ENCODE results near the gene ENTPD2. TPM values are rescaled to one million over a fixed set of nuclear protein-coding genes. Genes with fewer than 3 reads are reported as not detected.

The ENTPD2 gene
- total and polyA plus RNA-seq, 2 donors (not counting 1 experiment from before 2014, with no cell fraction given): not detected

GRCh38 chr9:137022662-137023008 lies 31.2 kb downstream of the ENTPD2 start:
- no peaks in the 10 kb centered on the region for H3K9me3 Mint-ChIP-seq (ENCODE audit: insufficient read depth)
- ATAC-seq (ENCODE audit: low read depth) (no peak), DNase-seq (no peak)
- no peaks in the 10 kb centered on the region for H3K36me3 ChIP-seq (replicated peaks in 1 of 2; ENCODE audit: control extremely low read depth in 1 of 2, control insufficient read depth in 1 of 2, extremely low read depth in 1 of 2, insufficient read depth in 2 of 2, low read length in 1 of 2)
- peaks cover 7 to 20% of the 10 kb centered on the region in 2 donors for H3K4me1 ChIP-seq (ENCODE audit: control insufficient read depth in 2 of 2, insufficient read depth in 2 of 2, low read length in 2 of 2)
- H3K79me2 ChIP-seq (ENCODE audit: control insufficient read depth, insufficient read depth, low read length): no peaks in the 10 kb centered on the region
- no peak overlapping the region for H3K27ac ChIP-seq (ENCODE audit: low read length in 2 of 2)
- H4K20me1 ChIP-seq (ENCODE audit: control insufficient read depth, insufficient read depth, low read length, poor library complexity, severe bottlenecking): peaks cover 4% of the 10 kb centered on the region
- no peaks in the 10 kb centered on the region for H3K27me3 ChIP-seq (replicated peaks in 1 of 4; ENCODE audit: control extremely low read depth in 1 of 4, control insufficient read depth in 3 of 4, insufficient read depth in 4 of 4, low read length in 3 of 4)
- peaks cover 0 to 9% (median 0%) of the 10 kb centered on the region in 3 donors for H3K9me3 ChIP-seq (ENCODE audit: control extremely low read depth in 1 of 3, control insufficient read depth in 2 of 3, insufficient read depth in 1 of 3, low read length in 2 of 3)
- no peaks in the 10 kb centered on the region for H3K27me3 Mint-ChIP-seq
- POLR2A ChIA-PET: no interaction called here
- no peak overlapping the region for H3K4me3 Mint-ChIP-seq
- no peak overlapping the region for H3K9ac ChIP-seq (ENCODE audit: low read length)
- H3K4me2 ChIP-seq (replicated peaks; ENCODE audit: low read depth, low read length, poor library complexity, severe bottlenecking): no peak overlapping the region
- H3K4me1 Mint-ChIP-seq: peaks cover 17% of the 10 kb centered on the region
- intact Hi-C loops (cut with micrococcal nuclease): no loop called here
- CTCF ChIA-PET: no interaction called here
- H3K27ac Mint-ChIP-seq: no peak overlapping the region
- no peak for TF ChIP-seq CTCF (IDR thresholded peaks at IDR 0.05)
- TF ChIP-seq EZH2 (IDR thresholded peaks at IDR 0.05; ENCODE audit: borderline replicate concordance, insufficient read depth, low read depth, low read length, poor library complexity, severe bottlenecking): no peak
- H3K4me3 ChIP-seq (ENCODE audit: control extremely low read depth in 1 of 5, extremely low read depth in 1 of 5, insufficient read depth in 1 of 5, low read depth in 2 of 5, low read length in 4 of 5): no peak overlapping the region
- no peak overlapping the region for H2AFZ ChIP-seq (ENCODE audit: insufficient read depth, low read depth, low read length, poor library complexity, severe bottlenecking)
- 92% methylated on average over 17 of the region's 23 CpGs for WGBS (ENCODE audit: insufficient coverage)

GRCh38 chr9:137021979-137022661 lies 31.7 kb downstream of the ENTPD2 start:
- Histone ChIP-seq H3K4me2 (replicated peaks; ENCODE audit: low read depth, low read length, poor library complexity, severe bottlenecking) (no peak overlapping the region), H3K9ac (ENCODE audit: low read length) (no peak overlapping the region), H3K4me3 (ENCODE audit: control extremely low read depth in 1 of 5, extremely low read depth in 1 of 5, insufficient read depth in 1 of 5, low read depth in 2 of 5, low read length in 4 of 5) (no peak overlapping the region), H2AFZ (ENCODE audit: insufficient read depth, low read depth, low read length, poor library complexity, severe bottlenecking) (no peak overlapping the region), H3K9me3 (ENCODE audit: control extremely low read depth in 1 of 3, control insufficient read depth in 2 of 3, insufficient read depth in 1 of 3, low read length in 2 of 3) (peaks cover 0 to 9% (median 0%) of the 10 kb centered on the region in 3 donors), H3K4me1 (ENCODE audit: control insufficient read depth in 2 of 2, insufficient read depth in 2 of 2, low read length in 2 of 2) (peaks cover 3 to 15% of the 10 kb centered on the region in 2 donors), H3K36me3 (replicated peaks in 1 of 2; ENCODE audit: control extremely low read depth in 1 of 2, control insufficient read depth in 1 of 2, extremely low read depth in 1 of 2, insufficient read depth in 2 of 2, low read length in 1 of 2) (no peaks in the 10 kb centered on the region), H3K27me3 (replicated peaks in 1 of 4; ENCODE audit: control extremely low read depth in 1 of 4, control insufficient read depth in 3 of 4, insufficient read depth in 4 of 4, low read length in 3 of 4) (no peaks in the 10 kb centered on the region), H3K27ac (ENCODE audit: low read length in 2 of 2) (no peak overlapping the region), H4K20me1 (ENCODE audit: control insufficient read depth, insufficient read depth, low read length, poor library complexity, severe bottlenecking) (peaks cover 3% of the 10 kb centered on the region), H3K79me2 (ENCODE audit: control insufficient read depth, insufficient read depth, low read length) (no peaks in the 10 kb centered on the region)
- Mint-ChIP-seq H3K27ac (peak overlapping the region; percentile 41), H3K27me3 (no peaks in the 10 kb centered on the region), H3K9me3 (ENCODE audit: insufficient read depth) (no peaks in the 10 kb centered on the region), H3K4me3 (no peak overlapping the region), H3K4me1 (peaks cover 15% of the 10 kb centered on the region)
- DNase-seq (peak; percentile 77), ATAC-seq (ENCODE audit: low read depth) (peak; percentile 50)
- 76% methylated on average over 27 of the region's 30 CpGs for whole genome bisulfite sequencing (ENCODE audit: insufficient coverage)
- ChIA-PET CTCF (interaction anchor here (1.2 to 2.1 kb wide), 2 partner anchors 14 to 18 kb away, joined by 3 to 6 read pairs; no protein-coding TSS in a partner anchor), POLR2A (interaction anchor here (0.9 to 1.2 kb wide), 3 partner anchors 10 to 22 kb away, joined by 3 read pairs; partner anchors contain the start of gene FUT7)
- intact Hi-C loops (cut with micrococcal nuclease): no loop called here
- TF ChIP-seq CTCF (IDR thresholded peaks at IDR 0.05) (no peak), EZH2 (IDR thresholded peaks at IDR 0.05; ENCODE audit: borderline replicate concordance, insufficient read depth, low read depth, low read length, poor library complexity, severe bottlenecking) (no peak)
